K562 (cell line): Measurements from ENCODE around the gene SERF2. TPM values are rescaled to one million over a fixed set of nuclear protein-coding genes. Genes with fewer than 3 reads are reported as not detected.

ENCODE experiments used
- CBX2 ChIP-seq: fragments of 200-600 bp; sonication (generic); IDR thresholded peaks from one replicate; pipeline ENCODE4 v1.6.1; 2012; ENCODE audit warnings: mild to moderate bottlenecking, low read length, inconsistent platforms; ENCODE audit not compliant: insufficient read depth, poor library complexity, severe bottlenecking
- CREB3 ChIP-seq: fragments of 450-650 bp; conservative IDR thresholded peaks from 2 replicates; pipeline ENCODE4 v1.6.1; 2016; ENCODE audit warnings: missing genetic modification characterization, low read depth, mild to moderate bottlenecking, missing compliant biosample characterization, moderate library complexity
- FOXM1 ChIP-seq, 2 experiments: fragments of 450-650 bp in 1 of 2; sonication (generic) in 1 of 2; formaldehyde crosslinking in 1 of 2; IDR thresholded peaks; 2 replicates each; pipeline versions ENCODE4 v1.6.1 to v1.9.0; 2017 to 2022; ENCODE audit warnings: low read depth in 2 of 2, mild to moderate bottlenecking in 2 of 2, missing genetic modification reagents in 1 of 2, moderate library complexity in 1 of 2
- SRSF9 ChIP-seq: fragments of 200-400 bp; formaldehyde crosslinking; IDR thresholded peaks from 2 replicates; pipeline ENCODE4 v1.6.1; 2017; ENCODE audit warnings: low read depth, low read length, borderline replicate concordance
- STAT5B ChIP-seq: fragments of 250-450 bp; sonication (Bioruptor Pico); IDR thresholded peaks from 2 replicates; pipeline ENCODE4 v1.8.0; 2021; ENCODE audit warnings: mild to moderate bottlenecking, inconsistent platforms
- TAF1 ChIP-seq: IDR thresholded peaks from 2 replicates; pipeline ENCODE4 v1.6.1; 2011; ENCODE audit warnings: mild to moderate bottlenecking, low read length, moderate library complexity; ENCODE audit not compliant: insufficient read depth, control insufficient read depth, severe bottlenecking; ENCODE audit errors: extremely low read depth
- XRCC5 ChIP-seq: fragments of 200-400 bp; formaldehyde crosslinking; IDR thresholded peaks from 2 replicates; pipeline ENCODE4 v1.6.1; 2017; ENCODE audit warnings: low read depth, mild to moderate bottlenecking, low read length
- ZBTB2 ChIP-seq: fragments of 450-650 bp; IDR thresholded peaks from 2 replicates; pipeline ENCODE4 v1.6.1; 2016; ENCODE audit warnings: antibody characterized with exemption
- ZBTB26 ChIP-seq: fragments of 450-650 bp; formaldehyde crosslinking; IDR thresholded peaks from 2 replicates; pipeline ENCODE4 v1.4.0; 2022; ENCODE audit warnings: missing genetic modification characterization
- ZNF316 ChIP-seq: fragments of 450-650 bp; IDR thresholded peaks from 2 replicates; pipeline ENCODE4 v1.6.1; 2016
- ZNF507 ChIP-seq: conservative IDR thresholded peaks from 2 replicates; pipeline ENCODE4 v1.6.1; 2017; ENCODE audit warnings: missing genetic modification characterization, missing compliant biosample characterization
- ZZZ3 ChIP-seq: fragments of 450-650 bp; IDR thresholded peaks from 2 replicates; pipeline ENCODE4 v1.6.1; 2016; ENCODE audit warnings: antibody characterized with exemption, mild to moderate bottlenecking, moderate library complexity
- polyA plus RNA-seq, 8 experiments: library from polyadenylated mRNA; depleted of rRNA in 4 of 8; stranded (reverse) in 5 of 8; unstranded in 3 of 8; fragments of >200 nt; fragmentation: Nextera tagmentation in 2 of 8; fragmentation: Illumina TruSeq in 1 of 8; extraction: Ambion mirVana in 2 of 8; extraction: Trizol in 1 of 8; gene quantifications; 2 replicates each; pipeline versions ENCODE4 v1.2.1 to v1.2.3, GENCODE V29; 2011 to 2014; ENCODE audit warnings: inconsistent platforms in 1 of 8, missing spikeins in 1 of 8
- total RNA-seq, 7 experiments: library from RNA; depleted of rRNA in 6 of 7; stranded (reverse); fragments of >200 nt in 6 of 7; fragmentation: Illumina TruSeq in 2 of 7; extraction: Trizol in 2 of 7; gene quantifications; 2 replicates each; pipeline versions ENCODE4 v1.2.1 to v1.2.3, GENCODE V29; 2011 to 2021; ENCODE audit warnings: low replicate concordance in 1 of 7
- TF ChIP-seq, protein P1 (sequence below): IDR thresholded peaks from 2 replicates; pipeline ENCODE4 v1.6.1; 2012; ENCODE audit warnings: low read depth, low read length, improper control_type of control experiment, borderline replicate concordance
- TF ChIP-seq, protein P2 (sequence below), 2 experiments: fragments of 450-650 bp in 1 of 2; sonication (generic) in 1 of 2; formaldehyde crosslinking; conservative IDR thresholded peaks; 2 replicates each; pipeline versions ENCODE4 v1.4.0 to v1.8.1; 2020 to 2022; ENCODE audit warnings: mild to moderate bottlenecking in 1 of 2, missing genetic modification reagents in 1 of 2
- TF ChIP-seq, protein P3 (sequence below): fragments of 250-450 bp; sonication (Bioruptor Pico); IDR thresholded peaks from 2 replicates; pipeline ENCODE4 v1.8.0; 2022; ENCODE audit warnings: inconsistent platforms, mild to moderate bottlenecking, moderate library complexity, borderline replicate concordance

Gene SERF2
- total and polyA plus RNA-seq, 9 of the 15 experiments (the other 6 are each of a cell fraction or from before 2014, with no cell fraction given) = 497 to 3,360 (median 867) TPM

DNA sequence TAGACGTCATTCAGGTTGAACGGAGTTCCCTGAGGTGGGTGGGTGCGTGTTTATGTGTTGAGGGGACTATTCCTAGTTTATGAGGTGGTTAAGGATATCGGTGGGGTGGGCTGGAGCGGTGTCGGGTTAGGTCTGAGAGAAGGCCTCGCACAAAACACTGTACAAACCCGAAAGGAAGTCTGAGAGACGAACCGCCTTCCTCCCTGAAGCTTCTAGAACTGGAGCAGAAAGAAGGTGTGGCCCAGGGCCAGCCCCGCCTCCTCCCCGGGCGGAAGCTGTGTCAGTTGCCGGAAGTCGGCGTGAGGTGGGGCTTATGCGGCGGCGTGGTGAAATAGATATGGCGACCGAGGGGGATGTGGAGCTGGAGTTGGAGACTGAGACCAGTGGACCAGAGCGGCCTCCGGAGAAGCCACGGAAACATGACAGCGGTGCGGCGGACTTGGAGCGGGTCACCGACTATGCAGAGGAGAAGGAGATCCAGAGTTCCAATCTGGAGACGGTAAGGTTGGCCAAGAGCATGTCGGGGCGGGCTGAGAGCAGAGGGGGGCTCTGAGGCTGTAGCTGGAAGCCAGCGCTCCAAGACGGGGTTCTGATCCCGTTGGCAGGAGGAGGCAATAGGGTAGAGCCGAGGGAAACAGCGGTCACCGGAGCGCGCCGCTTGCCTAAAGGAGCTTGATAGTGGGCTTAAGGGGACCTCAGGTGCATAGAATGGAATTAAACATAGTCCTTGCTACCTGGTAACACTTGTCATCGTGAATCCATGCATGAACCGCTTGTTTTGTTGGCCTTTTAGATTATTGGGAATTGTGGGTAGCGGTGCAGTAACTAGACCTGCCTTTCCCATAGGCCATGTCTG is 8.4 kb downstream of the SERF2 start, which contains the start of gene HYPK (continued):
- TF ChIP-seq, protein P1, sequence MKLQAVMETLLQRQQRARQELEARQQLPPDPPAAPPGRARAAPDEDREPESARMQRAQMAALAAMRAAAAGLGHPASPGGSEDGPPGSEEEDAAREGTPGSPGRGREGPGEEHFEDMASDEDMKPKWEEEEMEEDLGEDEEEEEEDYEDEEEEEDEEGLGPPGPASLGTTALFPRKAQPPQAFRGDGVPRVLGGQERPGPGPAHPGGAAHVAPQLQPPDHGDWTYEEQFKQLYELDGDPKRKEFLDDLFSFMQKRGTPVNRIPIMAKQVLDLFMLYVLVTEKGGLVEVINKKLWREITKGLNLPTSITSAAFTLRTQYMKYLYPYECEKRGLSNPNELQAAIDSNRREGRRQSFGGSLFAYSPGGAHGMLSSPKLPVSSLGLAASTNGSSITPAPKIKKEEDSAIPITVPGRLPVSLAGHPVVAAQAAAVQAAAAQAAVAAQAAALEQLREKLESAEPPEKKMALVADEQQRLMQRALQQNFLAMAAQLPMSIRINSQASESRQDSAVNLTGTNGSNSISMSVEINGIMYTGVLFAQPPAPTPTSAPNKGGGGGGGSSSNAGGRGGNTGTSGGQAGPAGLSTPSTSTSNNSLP = no peak
- TF ChIP-seq, protein P2, sequence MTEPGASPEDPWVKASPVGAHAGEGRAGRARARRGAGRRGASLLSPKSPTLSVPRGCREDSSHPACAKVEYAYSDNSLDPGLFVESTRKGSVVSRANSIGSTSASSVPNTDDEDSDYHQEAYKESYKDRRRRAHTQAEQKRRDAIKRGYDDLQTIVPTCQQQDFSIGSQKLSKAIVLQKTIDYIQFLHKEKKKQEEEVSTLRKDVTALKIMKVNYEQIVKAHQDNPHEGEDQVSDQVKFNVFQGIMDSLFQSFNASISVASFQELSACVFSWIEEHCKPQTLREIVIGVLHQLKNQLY (CRISPR knock-in tag; conservative IDR thresholded peaks at IDR 0.05) = no peak
- TF ChIP-seq CREB3 (tag) (no peak), ZZZ3 (no peak), CBX2 (no peak), FOXM1 (IDR thresholded peaks at IDR 0.05; ENCODE audit: low read depth) (no peak), FOXM1 (CRISPR knock-in tag; IDR thresholded peaks at IDR 0.05; ENCODE audit: low read depth) (no peak), ZNF507 (no peak), TAF1 (peak; percentile 90), ZBTB26 (CRISPR knock-in tag) (0 out of 2 replicates have a peak, but pooled peaks have one; percentile 10), ZNF316 (no peak), XRCC5 (no peak), ZBTB2 (no peak), SRSF9 (no peak), STAT5B (no peak)
- TF ChIP-seq, protein P3, sequence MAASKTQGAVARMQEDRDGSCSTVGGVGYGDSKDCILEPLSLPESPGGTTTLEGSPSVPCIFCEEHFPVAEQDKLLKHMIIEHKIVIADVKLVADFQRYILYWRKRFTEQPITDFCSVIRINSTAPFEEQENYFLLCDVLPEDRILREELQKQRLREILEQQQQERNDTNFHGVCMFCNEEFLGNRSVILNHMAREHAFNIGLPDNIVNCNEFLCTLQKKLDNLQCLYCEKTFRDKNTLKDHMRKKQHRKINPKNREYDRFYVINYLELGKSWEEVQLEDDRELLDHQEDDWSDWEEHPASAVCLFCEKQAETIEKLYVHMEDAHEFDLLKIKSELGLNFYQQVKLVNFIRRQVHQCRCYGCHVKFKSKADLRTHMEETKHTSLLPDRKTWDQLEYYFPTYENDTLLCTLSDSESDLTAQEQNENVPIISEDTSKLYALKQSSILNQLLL = no peak
